ENCODE results near the gene ETFA. TPM values are rescaled to one million over a fixed set of nuclear protein-coding genes. Genes with fewer than 3 reads are reported as not detected.
A peak's percentile ranks its signal among the peaks of the same experiment; 100 is the strongest.

ETFA gene
- total and polyA plus RNA-seq, 11 donors, result 210 to 536 (median 309) TPM

DNA sequence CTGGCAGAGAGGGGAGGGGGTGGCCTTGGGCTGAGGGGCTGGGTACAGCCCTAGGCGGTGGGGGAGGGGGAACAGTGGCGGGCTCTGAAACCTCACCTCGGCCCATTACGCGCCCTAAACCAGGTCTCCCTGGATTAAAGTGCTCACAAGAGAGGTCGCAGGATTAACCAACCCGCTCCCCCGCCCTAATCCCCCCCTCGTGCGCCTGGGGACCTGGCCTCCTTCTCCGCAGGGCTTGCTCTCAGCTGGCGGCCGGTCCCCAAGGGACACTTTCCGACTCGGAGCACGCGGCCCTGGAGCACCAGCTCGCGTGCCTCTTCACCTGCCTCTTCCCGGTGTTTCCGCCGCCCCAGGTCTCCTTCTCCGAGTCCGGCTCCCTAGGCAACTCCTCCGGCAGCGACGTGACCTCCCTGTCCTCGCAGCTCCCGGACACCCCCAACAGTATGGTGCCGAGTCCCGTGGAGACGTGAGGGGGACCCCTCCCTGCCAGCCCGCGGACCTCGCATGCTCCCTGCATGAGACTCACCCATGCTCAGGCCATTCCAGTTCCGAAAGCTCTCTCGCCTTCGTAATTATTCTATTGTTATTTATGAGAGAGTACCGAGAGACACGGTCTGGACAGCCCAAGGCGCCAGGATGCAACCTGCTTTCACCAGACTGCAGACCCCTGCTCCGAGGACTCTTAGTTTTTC is 30.2 kb upstream of the ETFA start:
- Histone ChIP-seq H3K27me3 (peaks cover 98 to 100% (median 100%) of the 10 kb centered on the region in 9 donors), H3K27ac (peak overlapping the region in 1 of 12 donors; percentile 7), H3K9me3 (no peaks in the 10 kb centered on the region), H3K4me1 (peaks cover 9 to 78% (median 56%) of the 10 kb centered on the region in 12 donors), H3K36me3 (no peaks in the 10 kb centered on the region), H3K4me3 (peak overlapping the region in 3 of 12 donors; percentile 4 to 61 (median 36))
- TF ChIP-seq CTCF (IDR thresholded peaks at IDR 0.05), result no peak
- TF ChIP-seq POLR2A (IDR thresholded peaks at IDR 0.05), result no peak
- DNase-seq (no peak), ATAC-seq (no peak)
- intact Hi-C loops (cut with DNase I), result loop anchor here in 1 of 10 donors (10.0 kb wide), 1 partner anchor 523 kb away; no protein-coding TSS in a partner anchor
- WGBS, 4 donors, result 2 to 8% (median 4%) methylated on average over 38 to 42 of the region's 42 CpGs

- no peaks in the 10 kb centered on the region for H3K36me3 ChIP-seq
- peaks cover 6 to 78% (median 53%) of the 10 kb centered on the region in 12 donors for H3K4me1 ChIP-seq
- TF ChIP-seq CTCF (IDR thresholded peaks at IDR 0.05) (peak in 3 of 12 donors; percentile 15 to 31 (median 22)), POLR2A (IDR thresholded peaks at IDR 0.05) (no peak)
- no peaks in the 10 kb centered on the region for H3K9me3 ChIP-seq
- ATAC-seq (peak; percentile 31 to 47 (median 42)), DNase-seq (no peak)
- peaks cover 98 to 100% (median 100%) of the 10 kb centered on the region in 9 donors for H3K27me3 ChIP-seq
- WGBS, 4 donors, result 0 to 5% (median 3%) methylated on average over 5 to 35 of the region's 35 CpGs
- intact Hi-C loops (cut with DNase I), result loop anchor here in 1 of 10 donors (10.0 kb wide), 1 partner anchor 524 kb away; no protein-coding TSS in a partner anchor
- no peak overlapping the region for H3K27ac ChIP-seq
- H3K4me3 ChIP-seq, result peak overlapping the region; percentile 2 to 61 (median 36)
Measured at GRCh38 chr15:76340803-76341365, 29.6 kb upstream of the ETFA start.

- TF ChIP-seq CTCF (IDR thresholded peaks at IDR 0.05) (no peak), POLR2A (IDR thresholded peaks at IDR 0.05) (no peak)
- Histone ChIP-seq H3K4me1 (peaks cover 6 to 80% (median 53%) of the 10 kb centered on the region in 12 donors), H3K36me3 (no peaks in the 10 kb centered on the region), H3K9me3 (no peaks in the 10 kb centered on the region), H3K4me3 (peak overlapping the region; percentile 2 to 61 (median 36)), H3K27ac (peak overlapping the region in 1 of 12 donors; percentile 32), H3K27me3 (peaks cover 98 to 100% (median 100%) of the 10 kb centered on the region in 9 donors)
- intact Hi-C loops (cut with DNase I), result loop anchor here in 1 of 10 donors (10.0 kb wide), 1 partner anchor 525 kb away; no protein-coding TSS in a partner anchor
- WGBS, 4 donors, result 1 to 3% (median 2%) methylated on average over 31 to 53 of the region's 53 CpGs
- DNase-seq, result no peak
- ATAC-seq, result peak in 2 of 4 donors; percentile 3 to 33
Measured at GRCh38 chr15:76340198-76340802, 29.0 kb upstream of the ETFA start.
